Measurements from ENCODE around the gene MS4A1.
"Not testable (repeated sequence)": the region's sequence is repeated elsewhere in the genome, so short reads cannot be mapped to it uniquely, and the experiment has no call there.

MS4A1 gene

GRCh38 chr11:60504219-60504905 is 48.7 kb downstream of the MS4A1 start:
- no peak for DNase-seq

- DNase-seq, result not testable (repeated sequence)
Observed at GRCh38 chr11:60509609-60510008, 54.0 kb downstream of the MS4A1 start.

- DNase-seq, result not testable (repeated sequence)
Observed at GRCh38 chr11:60510209-60510608, 54.6 kb downstream of the MS4A1 start.

GRCh38 chr11:60511393-60511792 is 55.7 kb downstream of the MS4A1 start:
- DNase-seq, result no peak

GRCh38 chr11:60512651-60513225 is 57.1 kb downstream of the MS4A1 start:
- DNase-seq, result no peak

- no peak for DNase-seq
Observed at GRCh38 chr11:60513496-60514460, 58.1 kb downstream of the MS4A1 start.

GRCh38 chr11:60515144-60515855 is 59.7 kb downstream of the MS4A1 start, which contains the start of gene MS4A13:
Gene MS4A13, plus strand, starts transcription at chr11:60515392. Its CDS starts 2,692 bp downstream, at chr11:60518084.
- DNase-seq, result no peak

Data from stimulated activated naive CD4-positive, alpha-beta T cell treated with Interleukin-2 at 50 U/mL for 16 hours (primary cell).